Gastrocnemius medialis (tissue), 4 donors: ENCODE results near the gene CPNE5. TPM values are rescaled to one million over a fixed set of nuclear protein-coding genes. Genes with fewer than 3 reads are reported as not detected.
A peak's percentile ranks its signal among the peaks of the same experiment; 100 is the strongest.

Experiments used
- ATAC-seq, 2 donors: fragments of 150-250 bp; one replicate each; pipeline ENCODE4 v1.9.1; 2016
- DNase-seq, 2 donors: peaks; one replicate each; pipeline ENCODE4 v3.0.0-alpha.2; 2019
- H3K27ac ChIP-seq, 4 donors: fragments of 200-600 bp; sonication (generic); 1 replicate in 1 of 4; 2 replicates in 3 of 4; pipeline ENCODE4 v1.5.1; 2016 to 2018; ENCODE audit warnings: mild to moderate bottlenecking in 2 of 4, moderate library complexity in 1 of 4
- H3K27me3 ChIP-seq, 3 donors: fragments of 200-600 bp; sonication (generic) in 2 of 3; 1 replicate in 1 of 3; 2 replicates in 2 of 3; pipeline versions ENCODE4 v1.5.1 to v1.6.0; 2016 to 2019; ENCODE audit warnings: mild to moderate bottlenecking in 1 of 3, moderate library complexity in 1 of 3
- H3K36me3 ChIP-seq, 2 donors: fragments of 200-600 bp; sonication (generic) in 1 of 2; one replicate each; pipeline ENCODE4 v1.5.1; 2017 to 2018
- H3K4me1 ChIP-seq, 2 donors: fragments of 200-600 bp; sonication (generic) in 1 of 2; one replicate each; pipeline ENCODE4 v1.5.1; 2016 to 2017; ENCODE audit warnings: mild to moderate bottlenecking in 2 of 2
- H3K4me3 ChIP-seq, 4 donors: fragments of 200-600 bp; sonication (generic) in 3 of 4; 1 replicate in 1 of 4; 2 replicates in 3 of 4; pipeline ENCODE4 v1.5.1; 2016 to 2019; ENCODE audit warnings: mild to moderate bottlenecking in 2 of 4
- H3K9me3 ChIP-seq, 3 donors: fragments of 200-600 bp; sonication (generic) in 2 of 3; 1 replicate in 1 of 3; 2 replicates in 2 of 3; pipeline ENCODE4 v1.5.1; 2016 to 2019
- POLR2A ChIP-seq, 2 donors: fragments of 450-650 bp; IDR thresholded peaks; one replicate each; pipeline ENCODE4 v1.6.1; 2017; ENCODE audit warnings: antibody characterized with exemption in 2 of 2, mild to moderate bottlenecking in 2 of 2, moderate library complexity in 2 of 2
- in situ Hi-C, 4 donors: fragments of 200-750 bp; cut with MboI; loops; one replicate each; pipeline versions ENCODE4 v1.15.0 to v1.8.0; 2017; ENCODE audit warnings: low sequenced_read_pairs in 4 of 4
- intact Hi-C: fragments of 100-400 bp; cut with DNase I; formaldehyde crosslinking; loops from one replicate; pipeline ENCODE4 v1.15.1; 2023; ENCODE audit warnings: low total_unique reads
- total RNA-seq, 4 donors: library from RNA; depleted of rRNA; stranded (reverse); fragments of >200 nt; gene quantifications; one replicate each; pipeline versions ENCODE4 v1.1.0 to v1.2.3, GENCODE V29; 2016
- TF ChIP-seq, protein P1 (sequence below), 5 experiments: fragments of 450-650 bp in 3 of 5; fragments of 200-600 bp in 2 of 5; sonication (generic) in 2 of 5; IDR thresholded peaks in 4 of 5; conservative IDR thresholded peaks in 1 of 5; 1 replicate in 4 of 5; 2 replicates in 1 of 5; pipeline ENCODE4 v1.5.1; 2016 to 2019; ENCODE audit warnings: antibody characterized with exemption in 5 of 5, mild to moderate bottlenecking in 3 of 5, moderate library complexity in 3 of 5

CPNE5 gene
- total RNA-seq, 4 donors from 2014 or later, result 0.11 TPM; not detected in 3

DNA sequence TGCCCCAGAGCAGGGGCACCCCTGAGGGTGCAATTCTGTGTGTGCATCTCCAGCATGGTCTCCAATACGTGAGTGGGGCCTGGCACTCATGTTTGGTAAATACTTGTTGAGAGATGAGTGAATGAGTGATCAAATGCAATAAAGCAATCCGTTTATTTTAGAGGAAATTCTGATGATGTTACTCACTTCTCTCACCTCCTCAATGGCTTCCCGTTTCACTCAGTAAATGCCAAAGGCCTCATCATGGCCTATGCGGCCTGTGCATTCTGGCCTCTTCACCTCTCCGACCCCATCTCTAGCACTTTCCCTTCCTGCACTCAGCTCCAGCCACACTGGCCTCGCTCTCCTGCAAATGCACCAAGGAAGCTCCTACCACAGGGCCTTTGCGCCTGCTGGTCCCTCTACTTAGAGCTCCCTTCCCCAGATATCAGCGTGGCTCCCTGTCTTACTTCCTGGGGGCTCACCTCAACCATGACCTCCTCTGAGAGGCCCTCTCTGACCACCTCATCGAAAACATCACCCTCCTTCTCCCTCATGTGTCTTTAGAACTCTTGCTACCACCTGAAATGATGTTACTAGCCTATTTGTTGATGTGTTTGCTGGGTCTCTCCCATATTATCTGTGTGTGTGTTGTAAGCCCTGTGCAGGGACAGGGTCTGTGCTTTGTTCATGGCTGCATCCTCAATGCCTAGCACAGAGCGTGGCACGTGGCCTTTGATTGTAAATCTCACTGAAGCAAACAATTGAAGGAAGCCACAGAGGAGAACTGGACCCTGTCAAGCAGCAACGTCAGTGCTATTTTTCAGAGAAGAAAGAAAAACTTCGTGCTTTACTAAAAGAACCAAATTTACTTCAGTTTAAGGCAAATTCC lies 99.1 kb downstream of the CPNE5 start:
- Histone ChIP-seq H3K9me3 (no peaks in the 10 kb centered on the region), H3K27ac (no peak overlapping the region), H3K4me1 (peaks cover 11 to 12% of the 10 kb centered on the region in 2 donors), H3K36me3 (no peaks in the 10 kb centered on the region), H3K27me3 (no peaks in the 10 kb centered on the region), H3K4me3 (no peak overlapping the region)
- ATAC-seq, result no peak
- intact Hi-C loops (no loop called here), in situ Hi-C loops (no loop called here)
- no peak for DNase-seq
- TF ChIP-seq, protein P1, sequence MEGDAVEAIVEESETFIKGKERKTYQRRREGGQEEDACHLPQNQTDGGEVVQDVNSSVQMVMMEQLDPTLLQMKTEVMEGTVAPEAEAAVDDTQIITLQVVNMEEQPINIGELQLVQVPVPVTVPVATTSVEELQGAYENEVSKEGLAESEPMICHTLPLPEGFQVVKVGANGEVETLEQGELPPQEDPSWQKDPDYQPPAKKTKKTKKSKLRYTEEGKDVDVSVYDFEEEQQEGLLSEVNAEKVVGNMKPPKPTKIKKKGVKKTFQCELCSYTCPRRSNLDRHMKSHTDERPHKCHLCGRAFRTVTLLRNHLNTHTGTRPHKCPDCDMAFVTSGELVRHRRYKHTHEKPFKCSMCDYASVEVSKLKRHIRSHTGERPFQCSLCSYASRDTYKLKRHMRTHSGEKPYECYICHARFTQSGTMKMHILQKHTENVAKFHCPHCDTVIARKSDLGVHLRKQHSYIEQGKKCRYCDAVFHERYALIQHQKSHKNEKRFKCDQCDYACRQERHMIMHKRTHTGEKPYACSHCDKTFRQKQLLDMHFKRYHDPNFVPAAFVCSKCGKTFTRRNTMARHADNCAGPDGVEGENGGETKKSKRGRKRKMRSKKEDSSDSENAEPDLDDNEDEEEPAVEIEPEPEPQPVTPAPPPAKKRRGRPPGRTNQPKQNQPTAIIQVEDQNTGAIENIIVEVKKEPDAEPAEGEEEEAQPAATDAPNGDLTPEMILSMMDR (IDR thresholded peaks at IDR 0.05 in 4 of 5, conservative IDR thresholded peaks at IDR 0.05 in 1 of 5), result no peak
- no peak for TF ChIP-seq POLR2A (IDR thresholded peaks at IDR 0.05)

GRCh38 chr6:36738108-36738507 lies 101.1 kb downstream of the CPNE5 start:
- TF ChIP-seq POLR2A (IDR thresholded peaks at IDR 0.05), result no peak
- TF ChIP-seq, protein P1 (IDR thresholded peaks at IDR 0.05 in 4 of 5, conservative IDR thresholded peaks at IDR 0.05 in 1 of 5), result no peak
- in situ Hi-C loops (no loop called here), intact Hi-C loops (no loop called here)
- Histone ChIP-seq H3K9me3 (no peaks in the 10 kb centered on the region), H3K27ac (no peak overlapping the region), H3K36me3 (no peaks in the 10 kb centered on the region), H3K4me1 (peaks cover 18 to 20% of the 10 kb centered on the region in 2 donors), H3K27me3 (no peaks in the 10 kb centered on the region), H3K4me3 (no peak overlapping the region)
- DNase-seq (no peak), ATAC-seq (no peak)

GRCh38 chr6:36737043-36737785 lies 102.0 kb downstream of the CPNE5 start:
- no peak for TF ChIP-seq POLR2A (IDR thresholded peaks at IDR 0.05)
- TF ChIP-seq, protein P1 (IDR thresholded peaks at IDR 0.05 in 4 of 5, conservative IDR thresholded peaks at IDR 0.05 in 1 of 5), result no peak
- DNase-seq (no peak), ATAC-seq (no peak)
- intact Hi-C loops, result no loop called here
- H3K36me3 ChIP-seq, result no peaks in the 10 kb centered on the region
- H3K27ac ChIP-seq, result no peak overlapping the region
- no peaks in the 10 kb centered on the region for H3K9me3 ChIP-seq
- H3K27me3 ChIP-seq, result no peaks in the 10 kb centered on the region
- in situ Hi-C loops, result no loop called here
- H3K4me3 ChIP-seq, result no peak overlapping the region
- peaks cover 18 to 20% of the 10 kb centered on the region in 2 donors for H3K4me1 ChIP-seq

GRCh38 chr6:36735110-36736071 lies 103.9 kb downstream of the CPNE5 start:
- intact Hi-C loops, result no loop called here
- peak overlapping the region; percentile 72 to 81 (median 80) for H3K27ac ChIP-seq

More at GRCh38 chr6:36735110-36736071, 103.9 kb downstream of the CPNE5 start:
- in situ Hi-C loops, result no loop called here
- no peaks in the 10 kb centered on the region for H3K36me3 ChIP-seq
- TF ChIP-seq POLR2A (IDR thresholded peaks at IDR 0.05), result no peak
- TF ChIP-seq, protein P1 (IDR thresholded peaks at IDR 0.05 in 4 of 5, conservative IDR thresholded peaks at IDR 0.05 in 1 of 5), result peak in 1 of 5 experiments; percentile 4
- no peaks in the 10 kb centered on the region for H3K27me3 ChIP-seq
- DNase-seq (peak; percentile 55 to 73), ATAC-seq (peak; percentile 69 to 79)
- no peaks in the 10 kb centered on the region for H3K9me3 ChIP-seq
- H3K4me1 ChIP-seq, result peaks cover 18 to 20% of the 10 kb centered on the region in 2 donors
- peak overlapping the region; percentile 22 to 47 (median 31) for H3K4me3 ChIP-seq
